GM13977 (cell line): ENCODE results near the gene TINCR.
A peak's percentile ranks its signal among the peaks of the same experiment; 100 is the strongest.
"Not testable (repeated sequence)": the region's sequence is repeated elsewhere in the genome, so short reads cannot be mapped to it uniquely, and the experiment has no call there.

Source experiments
- DNase-seq: peaks from one replicate; pipeline ENCODE4 v3.0.0; 2012; ENCODE audit warnings: low spot score
- CTCF ChIP-seq: IDR thresholded peaks from 2 replicates; pipeline ENCODE4 v1.5.1; 2012; ENCODE audit warnings: mild to moderate bottlenecking, control low read depth; ENCODE audit not compliant: insufficient read depth; ENCODE audit errors: extremely low read depth, missing control alignments
- in situ Hi-C: fragments of 300-500 bp; cut with MboI; formaldehyde crosslinking; loops from one replicate; pipeline ENCODE4 v1.12.0; 2022; ENCODE audit warnings: low sequenced_read_pairs, low pct_unique_long_range_greater_than_20kb, mixed read lengths, inconsistent platforms; ENCODE audit not compliant: unreplicated experiment

The TINCR gene

GRCh38 chr19:5567360-5567969, at the start of gene TINCR:
Gene TINCR, minus strand, starts transcription at chr19:5567953.
- in situ Hi-C loops: no loop called here
- no peak for TF ChIP-seq CTCF
- peak; percentile 19 for DNase-seq

- in situ Hi-C loops: no loop called here
- no peak for DNase-seq
- no peak for TF ChIP-seq CTCF
These were observed 49.3 kb upstream of the TINCR start for GRCh38 chr19:5617080-5617479.

GRCh38 chr19:5615756-5616327, 48.1 kb upstream of the TINCR start:
- TF ChIP-seq CTCF: no peak
- no peak for DNase-seq
- in situ Hi-C loops: no loop called here

- TF ChIP-seq CTCF: no peak
- in situ Hi-C loops: no loop called here
These were observed 45.4 kb upstream of the TINCR start for GRCh38 chr19:5612891-5613865.

GRCh38 chr19:5609881-5610448, 42.2 kb upstream of the TINCR start:
- TF ChIP-seq CTCF: no peak
- in situ Hi-C loops: no loop called here
- DNase-seq: no peak

More at GRCh38 chr19:5612891-5613865, 45.4 kb upstream of the TINCR start:
- no peak for DNase-seq

- in situ Hi-C loops, DNase-seq: not testable (repeated sequence)
These were observed 41.0 kb upstream of the TINCR start for GRCh38 chr19:5608766-5609165.
